G401.6 (cell line): ENCODE results near the gene KRTAP4-8.
A peak's percentile ranks its signal among the peaks of the same experiment; 100 is the strongest.
"Not testable (repeated sequence)": the region's sequence is repeated elsewhere in the genome, so short reads cannot be mapped to it uniquely, and the experiment has no call there.

Experiments
- FAIRE-seq: peaks from 2 replicates; lab custom pipeline; 2012; peaks lifted over from hg19 to GRCh38; lab: Jason Lieb, UNC

Gene KRTAP4-8

GRCh38 chr17:41065016-41065689 lies 32.8 kb downstream of the KRTAP4-8 start:
- FAIRE-seq = not testable (repeated sequence)

GRCh38 chr17:41064301-41064700 lies 33.6 kb downstream of the KRTAP4-8 start:
- FAIRE-seq = no peak

DNA sequence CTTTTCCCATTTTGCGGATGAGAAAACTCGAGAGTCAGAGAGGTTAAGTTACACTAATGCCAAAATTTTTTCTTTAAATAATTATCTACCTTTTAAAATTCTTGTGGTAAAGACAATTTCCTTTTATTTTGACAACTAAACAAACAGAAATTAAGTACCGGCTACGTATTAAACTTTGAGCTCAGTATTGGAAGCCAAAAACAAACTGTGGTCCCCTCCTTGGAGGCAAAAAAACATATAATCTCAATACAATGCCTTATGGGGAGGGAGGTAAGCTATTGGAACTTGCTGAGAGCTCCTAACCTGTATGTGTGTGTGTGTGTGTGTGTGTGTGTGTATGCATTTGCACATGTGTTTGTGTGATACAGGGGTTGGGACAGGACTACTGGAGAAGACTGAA lies 34.5 kb downstream of the KRTAP4-8 start:
- FAIRE-seq = no peak

DNA sequence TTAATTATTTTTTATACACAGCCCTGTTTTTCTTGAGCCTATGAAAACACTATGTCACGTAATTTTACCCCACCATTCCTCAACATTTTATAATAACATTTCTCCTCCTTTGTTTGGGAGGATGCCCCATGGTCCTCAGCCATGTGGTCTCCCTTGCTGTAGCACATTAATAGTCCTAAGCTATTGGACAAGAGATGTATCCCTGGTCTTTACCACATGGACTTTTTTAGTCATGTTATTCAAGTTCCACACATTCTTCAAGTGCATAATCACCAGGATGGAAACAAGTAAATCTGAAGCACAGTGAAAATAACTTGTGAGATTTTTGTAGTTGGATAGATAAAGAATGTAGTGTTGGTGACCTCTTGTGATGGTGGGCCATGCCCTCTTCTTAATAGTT lies 36.0 kb downstream of the KRTAP4-8 start:
- peak; percentile 87 for FAIRE-seq

DNA sequence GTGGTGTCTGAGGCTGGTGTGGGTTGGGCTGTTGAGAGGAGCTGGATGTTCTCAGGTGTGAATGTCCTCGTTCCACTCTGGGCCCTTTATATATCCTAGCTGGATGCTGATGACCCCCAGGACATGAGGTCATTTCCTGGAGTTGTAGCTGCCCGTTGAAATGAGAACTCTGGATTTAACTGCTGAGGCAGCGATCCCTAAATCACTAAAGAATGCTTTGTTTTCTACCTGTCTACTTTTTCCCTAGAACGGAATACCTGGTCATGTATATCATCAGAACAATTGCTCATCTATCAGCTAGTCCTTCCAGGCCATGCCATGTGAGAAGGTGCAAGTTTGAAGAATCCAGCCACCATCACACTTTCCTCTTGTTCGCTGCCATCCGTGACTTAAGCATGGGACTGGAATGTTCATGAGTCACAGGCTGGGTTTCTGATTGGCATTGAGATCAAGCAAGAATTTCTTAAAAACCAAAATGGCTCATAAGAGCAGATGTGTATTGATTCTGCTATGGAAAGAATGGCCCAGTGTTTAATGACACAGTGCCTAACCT lies 37.8 kb downstream of the KRTAP4-8 start, which contains the start of gene KRTAP2-3:
KRTAP2-3 (minus strand) TSS at position 63 of the 553 bp plus-strand sequence. CDS start 64 bp downstream, outside the sequence.
- peak; percentile 82 for FAIRE-seq

DNA sequence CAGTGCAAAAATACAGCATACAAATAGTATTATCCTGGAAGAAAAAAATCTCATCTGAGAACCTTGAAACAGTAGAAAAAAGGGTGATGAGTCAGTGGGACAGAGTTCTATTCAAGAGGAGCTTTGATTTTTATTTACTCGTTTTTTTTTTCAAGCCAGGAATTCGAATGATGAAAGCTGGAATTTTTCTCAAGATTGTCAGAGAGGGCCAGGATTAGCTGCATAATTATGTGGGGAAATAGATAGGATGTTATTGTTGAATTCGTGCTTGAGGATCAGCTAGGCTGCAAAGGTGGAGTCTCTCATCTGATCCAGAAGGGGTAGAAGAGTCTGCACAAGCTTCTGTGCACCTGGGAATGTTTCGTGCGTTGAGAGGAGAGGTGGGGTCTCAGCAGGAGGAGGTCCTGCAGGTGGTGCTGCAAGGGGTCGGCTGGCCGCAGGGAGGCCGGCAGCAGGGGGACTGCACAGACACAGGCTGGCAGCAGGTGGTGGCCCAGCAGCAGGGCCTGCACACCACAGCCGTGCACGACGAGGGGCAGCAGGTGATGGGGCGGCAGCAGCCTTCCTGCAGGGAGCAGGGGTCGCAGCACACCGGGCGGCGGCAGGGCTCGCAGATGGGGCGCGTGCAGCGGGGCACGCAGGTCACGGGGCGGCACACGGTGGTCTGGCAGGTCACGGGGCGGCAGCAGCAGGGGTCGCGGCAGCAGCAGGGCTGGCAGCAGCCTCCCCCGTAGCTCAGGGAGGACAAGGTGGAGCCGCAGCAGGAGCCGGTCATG lies 38.5 kb downstream of the KRTAP4-8 start:
- FAIRE-seq = not testable (repeated sequence)

DNA sequence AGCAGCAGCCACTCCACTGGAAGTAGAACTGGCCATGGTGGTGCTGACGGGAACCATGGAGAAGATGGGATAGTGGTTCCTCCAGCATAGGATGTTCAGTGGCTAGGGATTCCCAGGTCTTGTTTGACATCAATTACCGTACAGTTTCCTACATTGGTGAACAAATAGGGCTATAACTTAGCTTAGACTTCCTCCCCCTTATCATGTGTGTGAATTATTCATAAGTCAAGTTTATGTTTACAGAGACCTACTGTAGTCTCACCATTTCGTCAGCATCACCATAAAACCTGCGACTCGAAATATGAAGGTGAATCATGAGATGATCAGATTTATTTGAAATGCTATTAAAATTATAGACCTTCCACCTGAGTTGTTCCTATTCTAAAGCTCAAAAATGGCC lies 39.2 kb downstream of the KRTAP4-8 start:
- no peak for FAIRE-seq

- no peak for FAIRE-seq
These were observed 40.4 kb downstream of the KRTAP4-8 start for GRCh38 chr17:41057547-41057946.

- FAIRE-seq = not testable (repeated sequence)
These were observed 42.8 kb downstream of the KRTAP4-8 start, which contains the start of gene KRTAP2-2 for GRCh38 chr17:41055130-41055529. Gene KRTAP2-2 (minus strand): TSS chr17:41055230. CDS start chr17:41055211, 19 bp downstream.

DNA sequence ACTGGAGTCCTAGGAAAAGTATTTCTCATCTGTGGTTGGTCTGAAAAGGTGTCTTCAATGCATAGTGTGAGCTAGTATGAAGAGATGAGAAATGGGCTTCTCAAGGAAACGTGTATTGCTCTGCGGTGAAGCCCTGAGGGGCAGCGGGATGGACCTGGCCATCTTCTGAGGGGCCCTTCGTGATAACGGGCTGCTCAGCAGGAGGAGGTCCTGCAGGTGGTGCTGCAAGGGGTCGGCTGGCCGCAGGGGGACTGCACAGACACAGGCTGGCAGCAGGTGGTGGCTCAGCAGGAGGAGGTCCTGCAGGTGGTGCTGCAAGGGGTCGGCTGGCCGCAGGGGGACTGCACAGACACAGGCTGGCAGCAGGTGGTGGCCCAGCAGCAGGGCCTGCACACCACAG lies 43.4 kb downstream of the KRTAP4-8 start:
- FAIRE-seq = not testable (repeated sequence)

- no peak for FAIRE-seq
These were observed 43.9 kb downstream of the KRTAP4-8 start for GRCh38 chr17:41054025-41054424.

DNA sequence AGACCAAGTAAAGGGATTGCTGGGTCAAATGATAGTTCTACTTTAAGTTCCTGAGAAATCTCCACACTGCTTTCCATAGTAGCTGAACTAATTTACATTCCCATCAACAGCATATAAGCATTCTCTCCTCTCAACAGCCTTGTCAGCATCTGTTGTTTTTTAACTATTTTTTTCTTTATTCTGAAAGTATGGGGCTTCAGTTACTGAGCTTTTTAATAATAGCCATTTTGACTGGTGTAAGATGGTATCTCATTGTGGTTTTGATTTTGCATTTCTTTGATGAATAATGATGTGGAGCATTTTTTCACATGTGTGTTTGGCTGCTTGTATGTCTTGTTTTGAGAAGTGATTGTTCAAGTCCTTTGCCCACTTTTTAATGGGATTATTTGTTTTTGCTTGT lies 45.4 kb downstream of the KRTAP4-8 start:
- no peak for FAIRE-seq

DNA sequence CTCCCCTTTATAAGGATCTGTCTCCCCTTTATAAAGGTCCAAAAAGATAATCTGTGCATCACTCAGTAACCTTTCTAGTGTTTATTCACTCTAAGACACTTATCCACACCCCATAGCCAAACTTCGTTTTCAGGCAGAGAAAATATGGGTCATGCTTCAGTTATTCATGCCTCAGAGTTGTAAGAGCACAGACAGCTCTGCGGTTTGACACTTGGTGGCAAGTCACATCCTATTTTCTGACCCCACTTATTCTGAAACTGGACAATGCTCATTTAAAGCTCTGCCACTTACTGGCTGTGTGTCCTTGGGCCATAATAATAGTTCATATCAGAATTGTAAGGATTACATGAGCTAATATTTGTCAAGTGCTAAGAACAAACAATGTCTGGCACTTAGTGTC lies 48.8 kb downstream of the KRTAP4-8 start:
- peak; percentile 23 for FAIRE-seq

DNA sequence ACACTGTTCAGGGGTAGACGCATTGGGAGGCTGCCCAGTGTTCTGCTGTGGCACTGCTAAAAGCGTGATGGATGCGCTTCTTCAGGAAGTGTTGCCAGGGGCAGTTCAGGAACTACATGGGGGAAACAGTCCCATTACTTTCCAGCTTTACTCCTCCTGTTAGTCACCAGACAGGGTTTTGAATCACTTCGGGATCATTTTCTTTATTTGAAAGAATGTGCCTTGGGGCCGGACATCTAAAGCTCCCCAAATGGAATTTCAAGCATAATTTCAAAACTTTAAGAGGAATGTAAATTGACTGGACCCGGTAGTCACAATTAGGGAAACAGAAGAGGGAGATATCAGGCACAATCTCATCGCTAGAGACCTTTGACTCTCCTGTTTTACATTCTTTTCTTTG lies 49.5 kb downstream of the KRTAP4-8 start:
- FAIRE-seq = peak; percentile 85
